ENCODE measurements around the gene RAB6A.

Gene RAB6A

DNA sequence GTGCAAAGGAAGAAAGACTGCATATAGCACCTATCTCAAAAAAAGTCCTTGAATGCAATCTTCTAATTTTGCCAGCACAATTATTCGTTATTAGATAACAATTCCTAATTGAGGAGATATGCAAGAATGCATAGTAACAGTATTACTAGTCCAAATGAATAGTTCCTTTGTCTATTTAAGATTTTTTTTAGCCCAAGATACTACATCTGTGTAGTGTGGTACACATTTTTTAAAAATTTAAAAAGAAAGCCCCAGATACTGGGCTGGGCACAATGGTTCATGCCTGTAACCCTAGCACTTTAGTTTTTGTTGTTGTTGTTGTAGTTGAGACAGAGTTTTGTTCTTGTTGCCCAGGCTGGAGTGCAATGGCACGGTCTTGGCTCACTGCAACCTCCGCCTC is 43.7 kb downstream of the RAB6A start:
- Histone ChIP-seq H3K36me3 (replicated peaks; ENCODE audit: insufficient read depth, low read length) (no peaks in the 10 kb centered on the region; the same call in 1 of the 2 replicates), H3F3A (ENCODE audit: insufficient read depth, low read length) (no peaks in the 10 kb centered on the region), H3K4me2 (ENCODE audit: low read depth, low read length) (no peak overlapping the region), H4K20me1 (ENCODE audit: insufficient read depth, low read length) (no peaks in the 10 kb centered on the region), H3K9ac (ENCODE audit: low read length) (no peak overlapping the region), H3K4me1 (ENCODE audit: low read length) (no peaks in the 10 kb centered on the region), H3K4me3 (ENCODE audit: low read length) (no peak overlapping the region), H3K27ac (ENCODE audit: low read length) (no peak overlapping the region), H2AFZ (ENCODE audit: low read length) (no peak overlapping the region), H3K79me2 (ENCODE audit: low read length) (no peaks in the 10 kb centered on the region), H3K27me3 (replicated peaks; ENCODE audit: insufficient read depth, low read length) (no peaks in the 10 kb centered on the region), H3K9me2 (replicated peaks; ENCODE audit: insufficient read depth, low read length) (no peaks in the 10 kb centered on the region), H3K9me3 (replicated peaks; ENCODE audit: insufficient read depth, low read length) (no peaks in the 10 kb centered on the region)
- TF ChIP-seq EZH2 (optimal IDR thresholded peaks at IDR 0.05; ENCODE audit: low read depth, low read length) = no peak
- TF ChIP-seq CTCF (IDR thresholded peaks at IDR 0.05; ENCODE audit: low read length) = no peak
- no peak for TF ChIP-seq EZH2phosphoT487 (IDR thresholded peaks at IDR 0.05; ENCODE audit: low read length)
- no peak for DNase-seq

DNA sequence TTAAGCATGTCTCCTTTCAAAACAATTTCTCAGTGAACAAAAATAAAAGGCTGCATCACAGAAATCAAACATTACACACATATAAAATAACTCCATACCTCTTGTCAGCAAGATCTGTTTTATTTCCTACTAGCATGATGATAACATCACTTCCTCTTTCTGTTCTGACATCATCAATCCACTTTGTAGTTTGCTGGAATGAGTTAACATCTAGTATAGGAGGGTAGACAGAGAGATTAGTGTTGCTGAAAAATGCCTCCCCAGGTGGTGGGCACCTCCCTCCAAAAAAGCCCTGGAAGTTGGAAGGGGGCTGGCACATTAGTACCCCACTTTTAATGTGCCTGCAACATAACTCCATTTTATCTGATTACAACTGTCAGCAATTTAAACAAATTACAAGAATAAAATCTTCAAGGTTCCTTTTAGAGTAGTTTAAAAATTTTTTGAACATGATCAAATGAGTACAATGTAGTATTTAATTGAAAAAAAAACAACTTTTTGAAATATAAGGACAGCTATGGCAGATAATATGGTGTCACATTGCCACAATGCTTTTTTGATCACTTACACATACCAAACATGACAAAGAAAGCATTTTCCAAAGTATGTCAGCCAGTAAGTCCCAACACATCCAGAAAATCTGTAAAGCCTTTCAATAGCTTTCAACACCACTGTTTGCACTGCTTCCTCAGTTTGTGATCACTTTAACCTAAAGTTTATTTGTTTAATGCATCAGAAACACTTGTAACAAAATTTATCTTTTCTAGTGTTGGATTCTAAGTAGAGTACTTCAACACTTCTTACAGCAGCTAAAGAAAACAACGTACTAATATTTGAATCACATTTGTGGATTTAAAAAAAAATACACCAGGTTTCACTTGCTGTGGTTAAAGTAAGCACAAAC is 44.5 kb downstream of the RAB6A start:
- DNase-seq = no peak
- H3K79me2 ChIP-seq (ENCODE audit: low read length) = no peaks in the 10 kb centered on the region

DNA sequence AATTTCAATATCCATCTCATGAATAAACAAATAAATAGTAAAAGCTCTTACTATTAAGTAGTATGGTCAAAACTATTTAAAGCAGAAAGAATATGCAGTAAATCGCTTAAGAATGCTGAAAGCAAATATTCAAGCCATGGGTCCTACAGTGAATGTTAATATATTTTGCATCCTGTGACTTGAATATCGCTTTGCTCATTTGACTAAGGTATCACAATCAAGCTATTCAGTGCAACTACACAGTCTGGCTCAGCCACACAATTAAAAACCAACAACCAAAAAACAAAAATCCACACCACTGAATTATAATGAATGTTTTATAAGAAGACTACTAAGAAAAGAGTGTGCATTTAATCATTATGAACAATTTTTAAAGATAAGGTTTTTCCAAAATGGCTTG is 45.3 kb downstream of the RAB6A start:
- Histone ChIP-seq H3K4me2 (ENCODE audit: low read depth, low read length) (no peak overlapping the region), H2AFZ (ENCODE audit: low read length) (no peak overlapping the region), H3K27ac (ENCODE audit: low read length) (no peak overlapping the region), H3K4me1 (ENCODE audit: low read length) (no peaks in the 10 kb centered on the region), H3K9me2 (replicated peaks; ENCODE audit: insufficient read depth, low read length) (no peaks in the 10 kb centered on the region), H3K9me3 (replicated peaks; ENCODE audit: insufficient read depth, low read length) (no peaks in the 10 kb centered on the region), H3K4me3 (ENCODE audit: low read length) (no peak overlapping the region), H3K79me2 (ENCODE audit: low read length) (no peaks in the 10 kb centered on the region), H3K27me3 (replicated peaks; ENCODE audit: insufficient read depth, low read length) (no peaks in the 10 kb centered on the region), H3K36me3 (replicated peaks; ENCODE audit: insufficient read depth, low read length) (no peaks in the 10 kb centered on the region; the same call in 1 of the 2 replicates), H3K9ac (ENCODE audit: low read length) (no peak overlapping the region), H4K20me1 (ENCODE audit: insufficient read depth, low read length) (no peaks in the 10 kb centered on the region), H3F3A (ENCODE audit: insufficient read depth, low read length) (no peaks in the 10 kb centered on the region)
- TF ChIP-seq EZH2phosphoT487 (IDR thresholded peaks at IDR 0.05; ENCODE audit: low read length) (no peak), CTCF (IDR thresholded peaks at IDR 0.05; ENCODE audit: low read length) (no peak), EZH2 (optimal IDR thresholded peaks at IDR 0.05; ENCODE audit: low read depth, low read length) (no peak)
- DNase-seq = no peak

More for the DNA sequence above, 44.5 kb downstream of the RAB6A start:
- Histone ChIP-seq H3K4me1 (ENCODE audit: low read length) (no peaks in the 10 kb centered on the region), H3K9me2 (replicated peaks; ENCODE audit: insufficient read depth, low read length) (no peaks in the 10 kb centered on the region), H3K27ac (ENCODE audit: low read length) (no peak overlapping the region), H3F3A (ENCODE audit: insufficient read depth, low read length) (no peaks in the 10 kb centered on the region), H3K9ac (ENCODE audit: low read length) (no peak overlapping the region), H3K4me2 (ENCODE audit: low read depth, low read length) (no peak overlapping the region), H3K9me3 (replicated peaks; ENCODE audit: insufficient read depth, low read length) (no peaks in the 10 kb centered on the region), H3K27me3 (replicated peaks; ENCODE audit: insufficient read depth, low read length) (no peaks in the 10 kb centered on the region), H4K20me1 (ENCODE audit: insufficient read depth, low read length) (no peaks in the 10 kb centered on the region), H3K36me3 (replicated peaks; ENCODE audit: insufficient read depth, low read length) (no peaks in the 10 kb centered on the region; the same call in 1 of the 2 replicates), H2AFZ (ENCODE audit: low read length) (no peak overlapping the region), H3K4me3 (ENCODE audit: low read length) (no peak overlapping the region)
- TF ChIP-seq EZH2phosphoT487 (IDR thresholded peaks at IDR 0.05; ENCODE audit: low read length) (no peak), CTCF (IDR thresholded peaks at IDR 0.05; ENCODE audit: low read length) (no peak), EZH2 (optimal IDR thresholded peaks at IDR 0.05; ENCODE audit: low read depth, low read length) (no peak)

All from MM.1S (cell line).